K562 (cell line): Measurements from ENCODE around the gene SOX14. TPM values are rescaled to one million over a fixed set of nuclear protein-coding genes. Genes with fewer than 3 reads are reported as not detected.

Source experiments
- ATAC-seq: fragments of 200-7000 bp; cut with Tn5 transposase; 3 replicates; pipeline ENCODE4 v1.9.1; 2020; ENCODE audit warnings: moderate library complexity
- BruUV-seq: library from RNA; stranded (reverse); fragments of 400-500 nt; replicated peaks from 2 replicates; lab custom pipeline; 2021; lab: Mats Ljungman, UMichigan
- CTCF ChIA-PET: fragments of 300-600 bp; formaldehyde crosslinking; extraction: SDS; loops from one replicate; lab custom pipeline; 2021; ENCODE audit warnings: low intra/inter-chr PET ratio; lab: Yijun Ruan, JAX
- POLR2A ChIA-PET: fragments of 300-600, 350-650 bp; sonication (Branson Sonifier 250); formaldehyde crosslinking; extraction: SDS; loops from one replicate; lab custom pipeline; 2021; ENCODE audit warnings: antibody characterized with exemption, inconsistent platforms; lab: Yijun Ruan, JAX
- DNase-seq, 4 experiments: peaks; one replicate each; pipeline versions ENCODE4 v3.0.0 to v3.0.0-alpha.2; 2011 to 2018; ENCODE audit warnings: low spot score in 3 of 4, mixed read lengths in 3 of 4; ENCODE audit errors: extremely low read depth in 1 of 4
- FAIRE-seq: peaks from 2 replicates; lab custom pipeline; 2011; peaks lifted over from hg19 to GRCh38; lab: Jason Lieb, UNC
- H2AFZ ChIP-seq: 2 replicates; pipeline ENCODE4 v1.6.0; 2011; ENCODE audit warnings: low read depth, low read length, control low read depth, inconsistent platforms
- H3K27ac ChIP-seq: fragments of 200-600 bp; 3 replicates; pipeline ENCODE4 v1.8.0; 2011; ENCODE audit warnings: low read depth, mild to moderate bottlenecking, control low read depth, inconsistent platforms, low read length, moderate library complexity, mixed read lengths; ENCODE audit errors: extremely low read depth
- H3K27me3 ChIP-seq, 2 experiments: fragments of 300-600 bp in 1 of 2; 2 replicates in 1 of 2; 3 replicates in 1 of 2; pipeline versions ENCODE4 v1.6.0 to v1.8.0; 2011; ENCODE audit warnings: inconsistent platforms in 2 of 2, low read length in 2 of 2, mild to moderate bottlenecking in 1 of 2, mixed read lengths in 1 of 2, moderate library complexity in 1 of 2; ENCODE audit not compliant: control insufficient read depth in 2 of 2, insufficient read depth in 2 of 2
- H3K36me3 ChIP-seq: fragments of 300-600 bp; 3 replicates; pipeline ENCODE4 v1.8.0; 2011; ENCODE audit warnings: mild to moderate bottlenecking, low read length, inconsistent platforms; ENCODE audit not compliant: control insufficient read depth, insufficient read depth
- H3K4me1 ChIP-seq, 2 experiments: fragments of 200-600 bp in 1 of 2; replicated peaks in 1 of 2; 2 replicates in 1 of 2; 3 replicates in 1 of 2; pipeline versions ENCODE4 v1.5.1 to v1.8.0; 2011; ENCODE audit warnings: inconsistent platforms in 2 of 2, low read length in 2 of 2, mild to moderate bottlenecking in 1 of 2, mixed read lengths in 1 of 2, moderate library complexity in 1 of 2; ENCODE audit not compliant: control insufficient read depth in 2 of 2, insufficient read depth in 2 of 2
- H3K4me2 ChIP-seq: 2 replicates; pipeline ENCODE4 v1.6.1; 2011; ENCODE audit warnings: low read length, control low read depth, inconsistent platforms, mixed read lengths; ENCODE audit not compliant: insufficient read depth
- H3K4me3 ChIP-seq: fragments of 200-600 bp; sonication (generic), shearing (Covaris generic); 2 replicates; pipeline ENCODE4 v1.5.1; 2016; ENCODE audit warnings: control low read depth, inconsistent platforms
- H3K79me2 ChIP-seq: fragments of 200-600 bp; 3 replicates; pipeline ENCODE4 v1.8.0; 2011; ENCODE audit warnings: low read length, inconsistent platforms; ENCODE audit not compliant: control insufficient read depth, insufficient read depth
- H3K9ac ChIP-seq, 2 experiments: 2 replicates each; pipeline versions ENCODE4 v1.6.0 to v1.6.1; 2011; ENCODE audit warnings: low read depth in 2 of 2, low read length in 2 of 2, control low read depth in 1 of 2, inconsistent platforms in 1 of 2, mild to moderate bottlenecking in 1 of 2, mixed read lengths in 1 of 2; ENCODE audit not compliant: insufficient read depth in 1 of 2
- H3K9me1 ChIP-seq: one replicate; pipeline ENCODE4 v1.6.0; 2011; ENCODE audit warnings: inconsistent platforms, mild to moderate bottlenecking, low read length, moderate library complexity; ENCODE audit not compliant: control insufficient read depth, insufficient read depth
- H3K9me3 ChIP-seq: replicated peaks from 2 replicates; pipeline ENCODE4 v1.5.1; 2011; ENCODE audit warnings: low read depth, low read length, inconsistent platforms; ENCODE audit not compliant: control insufficient read depth, insufficient read depth
- H4K20me1 ChIP-seq: replicated peaks from 2 replicates; pipeline ENCODE4 v1.6.1; 2011; ENCODE audit warnings: low read length, inconsistent platforms, mixed read lengths; ENCODE audit not compliant: control insufficient read depth, insufficient read depth
- BMI1 ChIP-seq: fragments of 150-350 bp; IDR thresholded peaks from 2 replicates; pipeline ENCODE4 v1.6.1; 2014; ENCODE audit warnings: low read length
- CCAR2 ChIP-seq: fragments of 200-400 bp; formaldehyde crosslinking; IDR thresholded peaks from 2 replicates; pipeline ENCODE4 v1.6.1; 2017; ENCODE audit warnings: mild to moderate bottlenecking, low read depth, low read length
- COPS2 ChIP-seq: fragments of 450-650 bp; conservative IDR thresholded peaks from 2 replicates; pipeline ENCODE4 v1.6.1; 2016; ENCODE audit warnings: mild to moderate bottlenecking, moderate library complexity
- ETV5 ChIP-seq: sonication (generic); formaldehyde crosslinking; IDR thresholded peaks from 2 replicates; pipeline ENCODE4 v1.4.0; 2020; ENCODE audit warnings: low read depth, mild to moderate bottlenecking, missing genetic modification reagents
- HCFC1 ChIP-seq: IDR thresholded peaks from 2 replicates; pipeline ENCODE4 v1.6.1; 2012; ENCODE audit warnings: low read depth, low read length, improper control_type of control experiment
- HDAC2 ChIP-seq: fragments of 450-650 bp; IDR thresholded peaks from 2 replicates; pipeline ENCODE4 v1.6.1; 2016; ENCODE audit warnings: mild to moderate bottlenecking
- MCM7 ChIP-seq, 2 experiments: fragments of 450-650 bp; IDR thresholded peaks; 2 replicates each; pipeline ENCODE4 v1.6.1; 2016 to 2018
- NFRKB ChIP-seq: fragments of 450-650 bp; IDR thresholded peaks from 2 replicates; pipeline ENCODE4 v1.6.1; 2016; ENCODE audit warnings: low read depth
- NUFIP1 ChIP-seq: fragments of 450-650 bp; IDR thresholded peaks from 2 replicates; pipeline ENCODE4 v1.6.1; 2018; ENCODE audit not compliant: partially characterized antibody
- PRPF4 ChIP-seq: fragments of 200-400 bp; formaldehyde crosslinking; IDR thresholded peaks from one replicate; pipeline ENCODE4 v1.6.1; 2017; ENCODE audit warnings: low read length, low read depth, mild to moderate bottlenecking; ENCODE audit not compliant: insufficient read depth, poor library complexity, severe bottlenecking
- TCF3 ChIP-seq: sonication (generic); formaldehyde crosslinking; IDR thresholded peaks from 2 replicates; pipeline ENCODE4 v1.4.0; 2020; ENCODE audit warnings: mild to moderate bottlenecking, missing genetic modification reagents
- TFAM ChIP-seq: fragments of 250-450 bp; sonication (Bioruptor Pico); conservative IDR thresholded peaks from 2 replicates; pipeline ENCODE4 v1.5.0; 2021; ENCODE audit warnings: mild to moderate bottlenecking, moderate library complexity
- U2AF1 ChIP-seq: fragments of 200-400 bp; formaldehyde crosslinking; optimal IDR thresholded peaks from 2 replicates; pipeline ENCODE3; 2017; ENCODE audit warnings: mild to moderate bottlenecking, low read depth, low read length, moderate library complexity
- ZNF175 ChIP-seq: fragments of 200-800 bp; sonication (Bioruptor generic); IDR thresholded peaks from 2 replicates; pipeline ENCODE4 v1.6.1; 2016; ENCODE audit warnings: low read depth, mild to moderate bottlenecking, missing genetic modification characterization, missing compliant biosample characterization
- ZNF551 ChIP-seq: fragments of 250-450 bp; sonication (Bioruptor Pico); IDR thresholded peaks from 2 replicates; pipeline ENCODE4 v1.5.0; 2021; ENCODE audit warnings: mild to moderate bottlenecking, moderate library complexity
- WGBS: fragments of 100-300 bp; shearing (Covaris generic); methylation state at CpG from one replicate; pipeline ENCODE4 v1.1.6; 2016; ENCODE audit warnings: low coverage, mixed read lengths; ENCODE audit not compliant: insufficient coverage; ENCODE audit errors: missing lambda C conversion rate; 5-methylcytosine and 5-hydroxymethylcytosine counted together
- in situ Hi-C: fragments of 300-500 bp; cut with MboI; formaldehyde crosslinking; loops from 4 replicates; pipeline ENCODE4 v1.15.0; 2018; ENCODE audit warnings: inconsistent platforms, mixed read lengths
- intact Hi-C: fragments of 100-400 bp; cut with micrococcal nuclease; formaldehyde crosslinking; loops from 2 replicates; pipeline ENCODE4 v1.14.2; 2022
- polyA plus RNA-seq, 8 experiments: library from polyadenylated mRNA; depleted of rRNA in 4 of 8; stranded (reverse) in 5 of 8; unstranded in 3 of 8; fragments of >200 nt; fragmentation: Nextera tagmentation in 2 of 8; fragmentation: Illumina TruSeq in 1 of 8; extraction: Ambion mirVana in 2 of 8; extraction: Trizol in 1 of 8; gene quantifications; 2 replicates each; pipeline versions ENCODE4 v1.2.1 to v1.2.3, GENCODE V29; 2011 to 2014; ENCODE audit warnings: inconsistent platforms in 1 of 8, missing spikeins in 1 of 8
- total RNA-seq, 7 experiments: library from RNA; depleted of rRNA in 6 of 7; stranded (reverse); fragments of >200 nt in 6 of 7; fragmentation: Illumina TruSeq in 2 of 7; extraction: Trizol in 2 of 7; gene quantifications; 2 replicates each; pipeline versions ENCODE4 v1.2.1 to v1.2.3, GENCODE V29; 2011 to 2021; ENCODE audit warnings: low replicate concordance in 1 of 7
- TF ChIP-seq, protein P1 (sequence below): sonication (generic); formaldehyde crosslinking; IDR thresholded peaks from 2 replicates; pipeline ENCODE4 v1.8.1; 2023; ENCODE audit warnings: missing genetic modification reagents, mild to moderate bottlenecking, borderline replicate concordance
- TF ChIP-seq, protein P2 (sequence below), 2 experiments: fragments of 250-450 bp in 1 of 2; fragments of 450-650 bp in 1 of 2; sonication (Bioruptor Pico) in 1 of 2; IDR thresholded peaks; 2 replicates each; pipeline versions ENCODE4 v1.6.1 to v1.8.0; 2016 to 2021; ENCODE audit warnings: mild to moderate bottlenecking in 2 of 2, moderate library complexity in 2 of 2, missing compliant biosample characterization in 1 of 2, missing genetic modification characterization in 1 of 2

Gene SOX14
- total and polyA plus RNA-seq, 9 of the 15 experiments (the other 6 are each of a cell fraction or from before 2014, with no cell fraction given) = not detected

- FAIRE-seq (no peak), DNase-seq (no peak), ATAC-seq (no peak)
- no peak for TF ChIP-seq ZNF551 (CRISPR knock-in tag)
- TF ChIP-seq NUFIP1 = no peak
- TF ChIP-seq ETV5 (CRISPR knock-in tag) = no peak
- TF ChIP-seq MCM7 (IDR thresholded peaks at IDR 0.05) = no peak
- TF ChIP-seq U2AF1 = no peak
- TF ChIP-seq TFAM = no peak
- no peak for TF ChIP-seq NFRKB
- TF ChIP-seq HDAC2 = no peak
- no peak for TF ChIP-seq CCAR2
- no peak for TF ChIP-seq TCF3 (CRISPR knock-in tag)
- TF ChIP-seq PRPF4 = no peak
- TF ChIP-seq, protein P1, sequence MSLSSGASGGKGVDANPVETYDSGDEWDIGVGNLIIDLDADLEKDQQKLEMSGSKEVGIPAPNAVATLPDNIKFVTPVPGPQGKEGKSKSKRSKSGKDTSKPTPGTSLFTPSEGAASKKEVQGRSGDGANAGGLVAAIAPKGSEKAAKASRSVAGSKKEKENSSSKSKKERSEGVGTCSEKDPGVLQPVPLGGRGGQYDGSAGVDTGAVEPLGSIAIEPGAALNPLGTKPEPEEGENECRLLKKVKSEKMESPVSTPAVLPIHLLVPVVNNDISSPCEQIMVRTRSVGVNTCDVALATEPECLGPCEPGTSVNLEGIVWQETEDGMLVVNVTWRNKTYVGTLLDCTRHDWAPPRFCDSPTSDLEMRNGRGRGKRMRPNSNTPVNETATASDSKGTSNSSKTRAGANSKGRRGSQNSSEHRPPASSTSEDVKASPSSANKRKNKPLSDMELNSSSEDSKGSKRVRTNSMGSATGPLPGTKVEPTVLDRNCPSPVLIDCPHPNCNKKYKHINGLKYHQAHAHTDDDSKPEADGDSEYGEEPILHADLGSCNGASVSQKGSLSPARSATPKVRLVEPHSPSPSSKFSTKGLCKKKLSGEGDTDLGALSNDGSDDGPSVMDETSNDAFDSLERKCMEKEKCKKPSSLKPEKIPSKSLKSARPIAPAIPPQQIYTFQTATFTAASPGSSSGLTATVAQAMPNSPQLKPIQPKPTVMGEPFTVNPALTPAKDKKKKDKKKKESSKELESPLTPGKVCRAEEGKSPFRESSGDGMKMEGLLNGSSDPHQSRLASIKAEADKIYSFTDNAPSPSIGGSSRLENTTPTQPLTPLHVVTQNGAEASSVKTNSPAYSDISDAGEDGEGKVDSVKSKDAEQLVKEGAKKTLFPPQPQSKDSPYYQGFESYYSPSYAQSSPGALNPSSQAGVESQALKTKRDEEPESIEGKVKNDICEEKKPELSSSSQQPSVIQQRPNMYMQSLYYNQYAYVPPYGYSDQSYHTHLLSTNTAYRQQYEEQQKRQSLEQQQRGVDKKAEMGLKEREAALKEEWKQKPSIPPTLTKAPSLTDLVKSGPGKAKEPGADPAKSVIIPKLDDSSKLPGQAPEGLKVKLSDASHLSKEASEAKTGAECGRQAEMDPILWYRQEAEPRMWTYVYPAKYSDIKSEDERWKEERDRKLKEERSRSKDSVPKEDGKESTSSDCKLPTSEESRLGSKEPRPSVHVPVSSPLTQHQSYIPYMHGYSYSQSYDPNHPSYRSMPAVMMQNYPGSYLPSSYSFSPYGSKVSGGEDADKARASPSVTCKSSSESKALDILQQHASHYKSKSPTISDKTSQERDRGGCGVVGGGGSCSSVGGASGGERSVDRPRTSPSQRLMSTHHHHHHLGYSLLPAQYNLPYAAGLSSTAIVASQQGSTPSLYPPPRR (CRISPR knock-in tag) = no peak
- no peak for TF ChIP-seq BMI1
- TF ChIP-seq, protein P2, sequence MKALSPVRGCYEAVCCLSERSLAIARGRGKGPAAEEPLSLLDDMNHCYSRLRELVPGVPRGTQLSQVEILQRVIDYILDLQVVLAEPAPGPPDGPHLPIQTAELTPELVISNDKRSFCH (CRISPR knock-in tag; IDR thresholded peaks at IDR 0.05) = no peak
- TF ChIP-seq, protein P2 (tag; IDR thresholded peaks at IDR 0.05) = no peak
- TF ChIP-seq HCFC1 = no peak
- TF ChIP-seq ZNF175 (CRISPR knock-in tag) = no peak
- TF ChIP-seq COPS2 = no peak
- Histone ChIP-seq H3K27ac (no peak overlapping the region), H3K4me3 (no peak overlapping the region), H3K4me1 (no peaks in the 10 kb centered on the region), H3K4me2 (no peak overlapping the region), H3K79me2 (no peaks in the 10 kb centered on the region), H3K9ac (no peak overlapping the region), H3K27me3 (no peaks in the 10 kb centered on the region), H4K20me1 (no peaks in the 10 kb centered on the region), H2AFZ (no peak overlapping the region), H3K9me1 (no peaks in the 10 kb centered on the region), H3K36me3 (no peaks in the 10 kb centered on the region), H3K9me3 (no peaks in the 10 kb centered on the region)
- BruUV-seq = no TSS peak
- 0% methylated on average over 5 of the region's 5 CpGs for WGBS
- in situ Hi-C loops = no loop called here
- POLR2A ChIA-PET = no interaction called here
- intact Hi-C loops = no loop called here
- CTCF ChIA-PET = no interaction called here
Observed at GRCh38 chr3:137789236-137789635, 25.1 kb downstream of the SOX14 start.
